ENCODE data around the gene CFAP46.
"Not testable (repeated sequence)": the region's sequence is repeated elsewhere in the genome, so short reads cannot be mapped to it uniquely, and the experiment has no call there.

The CFAP46 gene

DNA sequence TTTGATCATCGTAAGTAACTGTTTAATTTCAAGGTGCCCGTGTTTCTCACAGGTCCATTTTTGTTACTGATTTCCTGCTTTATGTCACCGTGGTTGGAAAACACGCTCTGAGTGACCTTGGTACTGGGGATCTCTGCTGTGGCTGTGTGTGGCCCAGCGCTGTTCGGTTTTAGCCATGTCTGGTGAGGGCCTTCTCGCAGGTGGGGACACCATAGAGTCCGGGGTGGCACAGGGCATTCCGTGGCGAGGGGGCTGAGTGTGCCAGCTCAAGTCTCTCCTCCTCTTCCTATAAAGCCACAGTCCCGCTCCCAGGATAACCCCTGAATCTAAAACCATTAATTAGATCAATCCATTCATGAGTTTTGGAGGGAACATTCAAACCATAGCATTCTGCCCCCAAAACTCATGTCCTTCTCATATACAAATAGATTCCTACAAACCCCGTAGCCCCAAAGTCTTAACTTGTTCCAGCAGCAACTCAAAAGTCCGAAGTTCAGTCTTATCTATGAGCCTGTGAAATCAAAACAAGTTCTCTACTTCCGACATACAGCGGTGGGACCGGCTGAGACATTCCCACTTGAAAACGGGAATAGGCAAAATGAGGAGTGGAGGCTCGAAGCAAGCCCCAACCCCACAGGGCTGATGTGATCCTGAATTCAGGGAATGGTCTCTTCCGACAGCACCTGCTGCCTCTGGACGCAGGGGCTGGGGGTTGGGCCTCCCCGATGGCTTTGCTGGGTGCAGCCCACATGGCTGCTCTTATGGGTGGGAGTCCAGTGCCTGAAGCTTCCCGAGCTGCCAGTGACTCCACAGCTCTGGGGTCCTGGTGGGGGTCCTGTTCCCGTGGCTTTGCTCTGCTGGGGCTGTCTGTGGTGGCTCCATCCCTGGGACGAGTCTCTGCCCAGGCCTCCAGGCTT lies 101.4 kb downstream of the CFAP46 start:
- DNase-seq, result no peak

DNA sequence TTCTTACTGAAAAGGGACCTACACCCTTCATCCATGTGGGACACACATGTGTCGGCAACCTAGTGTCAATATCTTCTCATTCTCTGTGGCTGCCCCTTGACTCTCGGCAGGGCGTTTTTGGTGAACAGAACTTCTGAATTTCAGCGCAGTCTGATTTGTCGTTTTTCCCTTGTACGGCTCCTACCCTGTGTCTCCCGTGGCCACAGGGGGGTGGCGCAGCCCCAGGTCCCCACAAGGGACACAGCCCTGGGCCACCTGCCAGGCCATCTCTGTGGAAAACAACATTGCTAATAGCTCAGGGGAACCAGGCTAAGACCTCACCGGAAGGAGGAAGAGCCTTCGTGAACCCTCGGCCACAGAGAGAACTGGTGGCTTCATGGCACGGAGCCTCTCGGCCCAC lies 103.3 kb downstream of the CFAP46 start:
- DNase-seq, result no peak

DNA sequence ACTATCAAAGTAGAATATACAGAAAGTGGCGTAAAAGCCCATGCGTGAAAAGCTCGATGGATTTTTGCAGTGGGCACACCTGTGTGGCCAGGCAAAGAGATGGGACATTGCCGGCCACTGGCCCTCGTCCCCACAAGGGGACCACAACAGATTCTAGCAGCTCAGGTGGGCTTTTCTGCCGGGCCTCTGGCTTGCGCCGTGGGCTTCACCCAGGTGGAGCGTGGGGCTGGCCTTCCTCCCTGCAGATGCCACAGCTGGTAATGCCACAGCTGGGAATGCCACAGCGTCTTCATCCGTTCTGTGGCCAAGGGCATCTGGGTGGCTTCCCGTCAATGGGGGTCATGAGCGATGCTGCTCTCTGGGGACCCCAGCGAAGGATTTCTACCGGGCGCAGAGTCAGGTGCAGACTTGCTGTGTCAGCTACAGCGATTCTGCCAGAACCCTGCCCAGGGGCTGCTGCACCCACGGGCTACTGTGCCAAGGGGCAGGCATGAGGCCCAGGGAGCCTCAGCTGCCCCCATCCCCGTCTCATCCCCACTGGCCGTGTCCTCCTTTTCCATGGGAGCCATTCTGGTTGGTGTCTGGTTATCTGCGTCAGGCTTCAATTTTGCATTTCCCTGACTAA lies 103.9 kb downstream of the CFAP46 start:
- DNase-seq, result no peak

DNA sequence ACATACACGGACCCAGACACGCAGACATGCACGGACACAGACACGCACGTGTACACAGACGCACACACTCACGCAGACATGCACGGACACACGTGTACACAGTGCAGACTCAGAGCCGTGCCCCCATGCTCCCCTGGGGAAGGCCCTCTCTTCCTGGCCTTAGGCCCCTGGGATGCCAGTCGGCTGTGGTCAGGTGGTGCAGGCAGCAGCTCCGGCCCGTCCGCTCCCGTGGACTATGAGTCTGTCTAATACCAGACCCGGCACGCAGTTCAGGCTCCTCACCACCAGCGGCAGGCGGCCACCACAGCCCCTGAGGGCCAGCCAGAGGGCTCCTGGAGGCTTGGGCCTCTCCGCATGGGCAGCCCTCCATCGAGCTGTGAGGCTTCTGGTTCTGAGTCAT lies 104.5 kb downstream of the CFAP46 start:
- no peak for DNase-seq

DNA sequence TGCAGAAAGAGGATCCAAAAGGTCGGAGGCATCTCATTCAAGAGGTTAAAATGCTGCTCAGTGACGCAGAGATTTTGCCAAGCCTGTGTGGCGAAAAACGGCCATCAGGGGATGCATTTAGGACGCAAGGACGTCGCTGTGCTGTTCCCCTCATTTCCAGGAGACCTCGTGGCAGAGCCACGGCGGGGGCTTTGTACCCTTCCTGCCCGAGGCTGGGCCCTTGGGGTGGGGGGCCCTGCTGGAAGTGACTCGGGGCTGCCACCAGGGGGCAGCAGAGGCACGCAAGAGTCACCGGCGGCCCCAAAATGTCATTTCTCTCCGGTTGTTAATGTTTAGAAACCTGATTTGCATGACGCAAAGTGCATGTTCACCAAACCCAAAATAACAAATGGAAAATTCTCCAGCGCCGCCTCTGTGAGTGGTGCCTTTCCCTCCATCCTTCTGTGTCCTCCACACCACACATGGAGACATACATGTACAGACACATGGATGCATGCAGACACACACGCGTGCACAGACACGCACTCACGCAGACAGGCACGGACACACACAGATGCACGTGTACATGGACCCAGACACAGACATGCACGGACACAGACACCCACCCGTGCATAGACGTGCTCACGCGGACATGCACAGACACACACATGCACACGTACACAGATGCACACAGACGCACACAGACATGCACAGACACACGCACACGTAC lies 105.4 kb downstream of the CFAP46 start:
- DNase-seq, result no peak

DNA sequence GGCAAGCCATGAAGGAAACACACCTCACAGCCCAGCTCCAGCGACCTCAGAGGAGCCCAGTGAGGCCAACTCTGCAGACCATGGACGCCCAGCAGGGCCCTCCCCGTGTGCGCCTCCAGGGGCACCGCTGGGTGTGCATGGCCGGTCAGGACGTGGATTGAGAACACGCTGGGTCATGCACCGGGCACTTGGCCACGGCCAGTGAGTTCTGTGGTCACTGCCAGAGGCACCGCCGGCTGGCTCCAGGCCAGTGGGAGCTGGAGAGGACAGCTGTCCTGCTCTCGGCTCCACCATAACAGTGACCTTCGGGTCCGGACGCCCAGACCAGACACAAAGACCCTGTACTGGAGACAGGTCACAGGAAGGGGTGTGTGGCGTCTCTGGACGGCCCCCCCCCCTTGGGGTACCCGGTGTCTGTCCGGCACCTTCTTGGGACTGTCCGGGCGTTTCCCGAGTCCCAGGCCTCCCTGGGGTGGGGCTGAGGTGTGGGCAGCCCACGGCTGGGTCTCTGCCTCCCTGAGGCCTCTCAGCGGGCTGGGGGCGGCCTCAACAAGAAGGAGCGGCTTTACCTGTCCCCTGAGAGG lies 106.0 kb downstream of the CFAP46 start:
- DNase-seq, result no peak

DNA sequence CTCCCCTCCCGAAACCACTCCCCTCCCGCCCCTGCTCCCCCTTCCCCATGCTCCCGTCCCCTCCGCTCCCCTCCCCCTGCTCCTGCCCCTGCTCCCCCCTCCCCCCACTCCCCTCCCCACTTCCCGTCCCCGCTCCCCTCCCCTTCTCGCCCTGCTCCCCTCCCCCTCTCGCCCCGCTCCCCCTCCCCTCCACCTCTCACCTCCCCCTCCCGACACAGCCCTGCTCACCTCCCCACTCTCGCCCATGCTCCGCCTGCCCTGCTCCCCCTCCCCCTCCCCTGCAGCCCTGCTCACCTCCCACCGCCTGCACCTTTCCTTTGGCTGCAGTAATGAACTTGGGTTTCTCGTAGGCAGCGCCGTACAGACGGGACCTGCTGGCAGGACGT lies 106.5 kb downstream of the CFAP46 start:
- DNase-seq, result no peak

DNA sequence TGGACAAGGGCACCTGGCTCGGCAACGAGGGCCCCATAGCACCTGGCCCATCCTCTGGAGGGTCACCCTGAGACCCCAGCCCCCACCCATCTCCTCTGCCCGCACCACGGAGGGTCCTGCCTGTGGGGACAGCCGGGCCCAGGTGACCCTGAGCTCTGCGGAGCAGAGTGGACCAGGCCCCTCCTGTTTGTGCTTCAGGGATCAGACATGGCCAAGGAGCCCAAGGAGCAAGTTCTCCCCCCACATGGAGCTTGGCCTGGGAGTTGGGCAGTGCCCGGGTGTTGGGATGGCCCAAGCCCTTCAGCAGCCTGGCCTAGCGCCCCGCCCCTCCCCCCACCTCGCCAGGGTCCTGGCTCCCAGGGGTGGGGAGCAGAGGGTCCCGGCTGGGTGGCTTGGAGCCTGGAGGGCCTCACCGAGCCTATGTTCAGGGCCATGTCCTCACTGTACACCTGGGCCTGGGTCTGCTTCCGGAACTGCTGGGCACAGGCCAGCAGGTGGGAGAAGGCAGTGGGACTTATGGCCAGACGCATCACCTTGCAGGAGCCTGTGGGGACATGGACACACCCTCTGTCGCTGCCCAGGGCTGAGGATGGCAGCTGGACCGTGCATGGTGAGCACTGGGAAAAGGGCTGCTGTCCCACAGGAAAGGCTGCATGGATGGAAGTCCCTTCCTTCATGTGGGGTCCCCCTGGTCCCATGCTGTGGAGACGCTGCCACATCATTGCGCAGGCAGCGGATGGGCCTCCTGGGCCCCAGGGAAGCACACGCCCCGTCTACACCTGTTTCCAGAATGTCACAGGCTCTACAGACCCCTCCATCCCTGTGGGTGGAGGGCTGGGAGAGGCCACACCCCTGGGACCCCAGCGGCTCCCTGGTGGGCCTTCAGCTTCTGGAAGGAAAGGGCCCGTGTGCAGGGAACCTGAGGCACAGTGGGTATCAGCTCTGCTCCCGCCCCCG lies 107.2 kb downstream of the CFAP46 start:
- no peak for DNase-seq

DNA sequence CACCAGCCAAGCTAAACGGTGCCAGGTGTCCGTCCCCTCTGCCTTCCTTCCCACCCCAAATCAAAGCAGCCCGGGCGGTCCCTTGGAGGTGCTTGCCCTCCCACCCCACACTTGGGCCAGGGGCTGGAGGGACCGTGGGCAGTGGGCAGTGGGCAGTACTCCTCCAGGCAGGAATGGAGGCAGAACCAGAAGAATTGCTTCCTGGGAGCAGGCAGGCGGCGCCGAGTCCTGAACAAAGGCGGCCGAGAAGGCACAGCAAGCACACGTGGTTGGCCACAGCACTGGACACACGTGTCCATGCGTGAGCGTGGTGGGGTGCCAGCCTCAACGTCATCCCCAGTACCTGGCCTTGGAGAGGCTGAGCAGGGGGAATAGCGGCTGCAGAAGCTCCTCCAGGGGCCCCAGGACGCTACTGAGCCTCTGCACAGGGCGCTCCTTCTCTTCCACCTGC lies 108.0 kb downstream of the CFAP46 start:
- no peak for DNase-seq

DNA sequence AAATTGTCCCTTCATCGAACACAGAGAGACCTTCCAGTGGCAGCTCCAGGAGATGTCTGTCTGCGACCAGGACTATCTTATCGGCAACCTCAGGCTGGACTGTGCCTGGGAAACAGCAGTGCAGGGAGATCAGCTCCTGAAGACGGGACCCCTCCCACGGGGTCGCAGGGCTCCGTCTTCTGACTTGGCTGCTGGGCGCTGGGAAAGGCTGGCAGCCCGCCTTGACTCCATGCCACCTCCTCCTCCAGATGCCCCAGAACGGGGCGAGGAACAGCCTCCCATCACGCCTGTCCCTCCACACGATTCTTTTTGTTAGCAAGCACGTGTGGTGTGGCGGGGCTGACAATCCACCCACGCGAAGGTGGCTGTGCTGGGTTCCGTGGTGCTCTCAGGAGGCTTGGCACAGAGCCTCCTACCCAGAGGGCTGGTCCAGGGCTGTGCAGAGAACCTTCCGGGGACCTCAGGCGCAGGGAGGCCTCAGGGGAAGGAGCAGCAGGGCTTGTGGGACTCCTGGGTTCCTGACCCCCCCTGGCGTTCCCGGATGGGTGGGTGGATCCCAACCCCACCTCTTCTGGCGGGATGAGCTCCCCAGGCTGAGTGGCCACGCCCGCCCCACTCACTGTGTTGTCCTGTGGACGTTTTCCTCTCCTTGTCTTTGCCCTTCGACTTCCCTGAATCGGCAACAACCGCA lies 108.8 kb downstream of the CFAP46 start:
- DNase-seq, result no peak

DNA sequence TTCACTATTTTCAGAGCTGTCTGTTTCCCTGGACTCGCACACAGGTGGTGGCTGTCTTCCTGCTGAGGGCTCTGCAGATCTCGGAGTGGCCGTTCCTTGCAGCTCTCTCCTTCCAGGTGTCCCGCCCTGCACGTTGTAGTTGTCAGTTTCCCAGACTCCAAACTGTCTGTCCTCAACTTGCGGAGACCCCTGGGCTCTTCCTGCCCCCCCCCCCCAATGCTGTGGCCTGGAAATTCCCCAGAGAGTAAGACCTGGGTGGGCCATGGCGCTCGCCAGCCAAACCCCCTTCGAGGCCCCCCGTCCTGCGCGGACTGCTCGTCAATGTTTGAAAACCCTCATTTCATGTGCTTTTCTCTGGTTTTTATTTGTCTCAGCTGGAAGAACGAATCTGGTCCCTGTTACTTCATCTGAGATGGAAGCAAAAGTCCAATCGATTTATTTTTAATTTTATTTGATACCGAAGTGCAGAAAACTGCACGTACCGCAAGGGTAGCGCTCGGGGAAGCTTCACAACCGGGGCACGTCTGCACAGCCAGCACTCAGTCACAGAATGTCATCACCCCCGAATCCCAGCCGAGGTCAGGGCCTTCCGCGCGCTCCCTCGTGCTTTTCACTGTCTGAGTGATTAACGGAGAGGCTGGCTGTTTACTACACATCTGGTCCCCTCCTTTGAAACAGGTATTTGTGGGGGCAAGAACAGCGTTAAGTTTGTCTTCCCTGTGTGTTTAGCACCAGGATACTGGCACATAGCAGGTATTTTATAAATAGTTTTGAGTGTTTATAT lies 110.0 kb downstream of the CFAP46 start:
- no peak for DNase-seq

DNA sequence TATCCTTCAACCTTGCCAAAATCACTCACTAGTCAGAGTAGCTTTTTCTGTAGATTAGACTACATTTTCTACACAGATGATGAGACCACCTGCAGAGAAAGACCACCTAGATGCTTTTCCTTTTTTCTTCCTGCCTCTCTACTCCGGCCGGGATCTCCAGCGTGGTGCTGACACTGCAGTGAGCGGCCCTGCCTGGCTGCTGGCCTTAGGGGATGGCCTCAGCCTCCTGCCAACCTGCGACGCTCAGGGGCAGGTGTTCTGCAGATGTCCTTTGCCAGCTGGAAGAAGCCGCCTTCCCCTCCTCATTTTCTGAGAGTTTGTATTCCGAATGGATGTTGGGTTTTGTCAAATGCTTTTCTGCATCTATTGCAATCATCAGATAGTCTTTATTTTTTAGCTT lies 113.0 kb downstream of the CFAP46 start:
- DNase-seq, result no peak

DNA sequence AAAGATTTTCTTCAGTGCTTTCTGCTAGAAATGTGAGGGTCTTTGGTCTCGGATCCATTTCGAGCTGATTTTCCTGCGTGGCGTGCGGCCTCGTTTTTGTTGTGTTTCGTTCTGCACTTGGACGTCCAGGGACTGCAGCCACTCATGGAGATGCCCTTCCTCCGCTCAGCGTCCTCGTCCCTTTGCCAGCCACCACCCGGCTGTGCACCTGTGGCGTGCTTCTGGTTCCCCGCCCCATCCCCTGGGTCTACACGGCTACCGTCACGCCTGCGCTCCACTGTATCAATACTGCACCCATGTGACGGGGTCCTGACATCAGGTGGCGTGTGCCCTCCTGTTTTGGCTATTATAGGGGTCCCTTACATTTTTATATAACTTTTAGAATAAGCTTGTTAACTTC lies 113.7 kb downstream of the CFAP46 start:
- DNase-seq, result no peak

DNA sequence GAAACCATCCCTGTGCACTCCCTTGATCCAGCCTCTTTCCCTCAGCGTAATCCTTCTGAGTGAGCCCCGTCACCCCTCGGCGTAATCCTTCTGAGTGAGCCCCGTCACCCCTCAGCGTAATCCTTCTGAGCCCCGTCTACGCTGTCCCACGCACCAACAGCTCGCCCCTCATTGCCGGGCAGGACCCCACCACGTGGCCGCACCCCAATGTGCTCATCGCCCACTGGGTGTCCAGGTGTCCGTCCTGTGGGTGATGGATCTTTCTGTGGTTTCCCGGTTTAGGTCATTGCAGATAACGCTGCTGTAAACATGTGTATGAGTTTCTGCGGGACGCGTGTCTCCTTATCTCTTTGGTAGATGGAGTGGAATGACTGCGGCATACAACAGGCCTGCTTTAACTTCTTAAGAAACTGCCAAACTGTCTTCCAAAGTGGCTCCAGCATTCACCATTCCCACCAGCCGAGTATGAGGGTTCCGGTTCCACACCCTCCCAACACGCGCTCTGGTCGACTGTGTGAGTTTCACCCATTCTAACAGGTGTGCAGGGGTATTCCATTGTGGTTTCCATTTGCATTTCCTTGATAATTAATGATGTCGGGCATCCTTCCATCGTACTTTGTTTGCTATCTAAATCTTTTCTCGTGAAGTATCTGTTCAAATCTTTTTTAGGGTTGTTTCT lies 114.4 kb downstream of the CFAP46 start:
- DNase-seq, result no peak

DNA sequence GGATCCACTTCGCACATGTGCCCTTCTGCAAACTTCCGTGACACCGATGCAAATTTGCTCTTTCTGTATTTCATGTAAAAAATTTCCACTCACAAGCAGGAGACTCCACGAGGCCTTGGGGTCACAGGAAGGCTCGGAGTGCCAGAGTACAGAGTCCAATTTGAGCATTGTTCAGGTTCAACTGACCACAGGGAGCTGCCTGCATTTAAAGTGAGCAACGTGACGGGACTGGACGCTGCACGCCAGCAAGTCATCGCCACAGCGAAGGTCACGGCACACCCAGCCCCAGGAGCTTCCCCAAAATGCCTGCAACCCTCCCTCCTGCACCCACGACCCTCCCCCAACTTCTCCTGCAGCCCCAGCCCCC lies 115.0 kb downstream of the CFAP46 start:
- no peak for DNase-seq

DNA sequence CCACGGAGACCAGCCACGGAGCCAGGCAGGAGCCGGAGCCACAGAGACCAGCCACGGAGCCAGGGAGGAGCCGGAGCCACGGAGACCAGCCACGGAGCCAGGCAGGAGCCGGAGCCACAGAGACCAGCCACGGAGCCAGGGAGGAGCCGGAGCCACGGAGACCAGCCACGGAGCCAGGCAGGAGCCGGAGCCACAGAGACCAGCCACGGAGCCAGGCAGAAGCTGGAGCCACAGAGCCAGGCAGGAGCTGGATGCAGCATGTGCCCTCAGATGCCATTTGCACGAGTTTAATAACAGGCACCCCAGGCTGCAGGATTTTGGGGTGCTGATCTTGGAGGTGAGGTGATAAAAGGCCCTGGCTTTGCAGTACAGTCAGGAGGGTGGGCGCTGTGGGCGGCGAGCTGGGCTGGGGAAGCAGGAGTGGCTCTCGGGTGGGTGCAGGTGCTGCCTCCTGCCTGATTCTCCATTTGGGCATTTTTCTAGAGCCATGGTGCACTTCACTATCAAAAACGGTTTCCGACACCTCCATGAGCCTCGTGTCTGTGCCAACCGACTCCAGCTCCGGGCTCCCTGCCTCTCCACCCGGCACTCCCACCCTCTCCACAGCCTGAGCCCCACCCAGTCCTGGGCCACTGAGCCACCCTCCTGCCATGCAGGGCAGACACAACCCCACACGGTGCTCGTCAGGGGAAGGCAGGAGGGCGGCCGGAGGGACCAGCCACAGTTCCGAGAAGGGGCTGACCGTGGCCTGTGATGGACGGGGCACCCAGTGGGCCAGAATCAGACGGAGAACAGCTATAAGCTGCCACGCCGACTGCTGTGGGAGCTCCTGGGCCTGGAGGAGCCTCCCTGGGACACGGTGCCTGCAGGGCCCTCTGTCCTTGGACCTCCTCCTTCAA lies 115.6 kb downstream of the CFAP46 start:
- DNase-seq, result no peak

DNA sequence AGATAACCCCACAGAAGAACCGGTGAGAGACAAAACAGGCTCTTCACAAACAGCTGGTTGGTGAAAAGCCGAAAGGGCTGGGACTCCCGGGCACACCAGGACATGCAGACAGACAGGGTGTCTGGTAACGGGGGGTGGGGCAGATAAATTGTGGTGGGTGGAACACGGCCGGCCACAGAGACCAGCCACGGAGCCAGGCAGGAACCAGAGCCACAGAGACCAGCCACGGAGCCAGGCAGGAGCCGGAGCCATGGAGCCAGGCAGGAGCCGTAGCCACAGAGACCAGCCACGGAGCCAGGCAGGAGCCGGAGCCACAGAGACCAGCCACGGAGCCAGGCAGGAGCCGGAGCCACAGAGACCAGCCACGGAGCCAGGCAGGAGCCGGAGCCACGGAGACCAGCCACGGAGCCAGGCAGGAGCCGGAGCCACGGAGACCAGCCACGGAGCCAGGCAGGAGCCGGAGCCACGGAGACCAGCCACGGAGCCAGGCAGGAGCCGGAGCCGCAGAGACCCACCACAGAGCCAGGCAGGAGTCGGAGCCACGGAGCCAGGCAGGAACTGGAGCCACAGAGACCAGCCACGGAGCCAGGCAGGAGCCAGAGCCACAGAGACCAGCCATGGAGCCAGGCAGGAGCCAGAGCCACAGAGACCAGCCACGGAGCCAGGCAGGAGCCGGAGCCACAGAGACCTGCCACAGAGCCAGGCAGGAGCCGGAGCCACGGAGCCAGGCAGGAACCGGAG lies 116.4 kb downstream of the CFAP46 start:
- not testable (repeated sequence) for DNase-seq

DNA sequence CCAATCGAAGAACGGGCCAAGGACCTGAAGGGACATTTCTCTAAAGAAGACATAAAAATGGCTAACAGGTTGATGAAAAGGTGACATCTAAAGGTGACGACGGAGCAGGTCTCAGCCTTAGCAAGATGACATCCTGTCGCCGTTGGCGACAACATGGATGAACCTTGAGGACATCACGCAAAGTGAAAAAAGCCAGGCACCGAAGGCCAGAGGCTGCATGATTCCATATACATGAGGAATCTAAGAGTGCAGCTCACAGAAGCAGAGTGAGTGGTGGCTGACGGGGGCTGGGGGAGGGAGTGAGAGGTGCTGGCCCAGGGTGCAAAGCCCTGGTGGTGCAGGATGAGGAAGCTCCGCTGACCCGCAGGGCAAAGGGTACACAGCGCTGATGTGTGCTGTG lies 122.3 kb downstream of the CFAP46 start:
- DNase-seq, result no peak
